K562 (cell line): Measurements from ENCODE around the gene CALCOCO2. TPM values are rescaled to one million over a fixed set of nuclear protein-coding genes. Genes with fewer than 3 reads are reported as not detected.

Experiments
- CHD4 ChIP-seq: fragments of 200-600 bp; sonication (generic); IDR thresholded peaks from 3 replicates; pipeline ENCODE4 v1.6.1; 2012; ENCODE audit warnings: low read depth, mild to moderate bottlenecking, mixed read lengths, low read length, inconsistent platforms; ENCODE audit not compliant: insufficient read depth, insufficient replicate concordance, poor library complexity, severe bottlenecking
- CREB1 ChIP-seq, 2 experiments: sonication (generic) in 1 of 2; formaldehyde crosslinking in 1 of 2; IDR thresholded peaks; 2 replicates each; pipeline versions ENCODE4 v1.6.1 to v1.8.0; 2012 to 2022; ENCODE audit warnings: inconsistent platforms in 1 of 2, mild to moderate bottlenecking in 1 of 2, missing genetic modification reagents in 1 of 2, moderate library complexity in 1 of 2
- DNMT1 ChIP-seq: fragments of 450-650 bp; IDR thresholded peaks from 2 replicates; pipeline ENCODE4 v1.6.1; 2016; ENCODE audit warnings: antibody characterized with exemption, mild to moderate bottlenecking
- ELK3 ChIP-seq: fragments of 450-650 bp; formaldehyde crosslinking; IDR thresholded peaks from 2 replicates; pipeline ENCODE4 v1.4.0; 2020; ENCODE audit warnings: mild to moderate bottlenecking
- KLF13 ChIP-seq: fragments of 450-650 bp; IDR thresholded peaks from 2 replicates; pipeline ENCODE4 v1.6.1; 2016; ENCODE audit warnings: missing genetic modification characterization, low read depth, mild to moderate bottlenecking, missing compliant biosample characterization, moderate library complexity, borderline replicate concordance
- MTA1 ChIP-seq: fragments of 450-650 bp; IDR thresholded peaks from 2 replicates; pipeline ENCODE4 v1.6.1; 2017; ENCODE audit warnings: borderline replicate concordance
- NR4A1 ChIP-seq, 2 experiments: fragments of 250-450 bp in 1 of 2; fragments of 450-650 bp in 1 of 2; sonication (Bioruptor Pico) in 1 of 2; IDR thresholded peaks; 2 replicates each; pipeline versions ENCODE4 v1.4.0 to v1.6.1; 2016 to 2020; ENCODE audit warnings: mild to moderate bottlenecking in 2 of 2, missing compliant biosample characterization in 1 of 2, missing genetic modification characterization in 1 of 2, moderate library complexity in 1 of 2
- NRF1 ChIP-seq, 2 experiments: fragments of 450-650 bp; IDR thresholded peaks in 1 of 2; conservative IDR thresholded peaks in 1 of 2; 2 replicates each; pipeline ENCODE4 v1.6.1; 2014; ENCODE audit warnings: mild to moderate bottlenecking in 2 of 2
- PML ChIP-seq: IDR thresholded peaks from 2 replicates; pipeline ENCODE4 v1.6.1; 2012; ENCODE audit warnings: low read length, inconsistent platforms
- POLR2H ChIP-seq: IDR thresholded peaks from 2 replicates; pipeline ENCODE4 v1.6.1; 2016; ENCODE audit warnings: missing genetic modification characterization, low read depth, mild to moderate bottlenecking, control low read depth, missing compliant biosample characterization, moderate library complexity
- POU5F1 ChIP-seq: fragments of 150-350 bp; IDR thresholded peaks from 2 replicates; pipeline ENCODE4 v1.6.1; 2014; ENCODE audit warnings: borderline replicate concordance, low read length, low read depth, mild to moderate bottlenecking; ENCODE audit not compliant: partially characterized antibody
- PRDM10 ChIP-seq: fragments of 450-650 bp; IDR thresholded peaks from 2 replicates; pipeline ENCODE4 v1.6.1; 2018; ENCODE audit not compliant: partially characterized antibody
- PREB ChIP-seq: sonication (generic); formaldehyde crosslinking; IDR thresholded peaks from 2 replicates; pipeline ENCODE4 v1.8.1; 2023; ENCODE audit warnings: mild to moderate bottlenecking, missing genetic modification reagents
- YY1 ChIP-seq, 3 experiments: IDR thresholded peaks; 2 replicates each; pipeline ENCODE4 v1.6.1; 2011; ENCODE audit warnings: low read length in 2 of 3, mild to moderate bottlenecking in 2 of 3, moderate library complexity in 2 of 3, borderline replicate concordance in 1 of 3, control low read depth in 1 of 3, low read depth in 1 of 3; ENCODE audit not compliant: insufficient read depth in 3 of 3, insufficient replicate concordance in 2 of 3, control insufficient read depth in 1 of 3, insufficient read length in 1 of 3; ENCODE audit errors: extremely low read depth in 1 of 3
- ZBTB17 ChIP-seq: fragments of 450-650 bp; formaldehyde crosslinking; IDR thresholded peaks from 2 replicates; pipeline ENCODE4 v1.4.0; 2020; ENCODE audit warnings: mild to moderate bottlenecking
- ZFP30 ChIP-seq: fragments of 250-450 bp; sonication (Bioruptor Pico); IDR thresholded peaks from 2 replicates; pipeline ENCODE4 v1.8.0; 2022; ENCODE audit warnings: moderate library complexity, mild to moderate bottlenecking, inconsistent platforms, borderline replicate concordance
- ZNF124 ChIP-seq: sonication (generic); formaldehyde crosslinking; IDR thresholded peaks from 2 replicates; pipeline ENCODE4 v1.8.1; 2022; ENCODE audit warnings: missing genetic modification reagents
- ZNF23 ChIP-seq: fragments of 250-450 bp; sonication (Bioruptor Pico); IDR thresholded peaks from 2 replicates; pipeline ENCODE4 v1.4.0; 2020; ENCODE audit warnings: mild to moderate bottlenecking
- polyA plus RNA-seq, 8 experiments: library from polyadenylated mRNA; depleted of rRNA in 4 of 8; stranded (reverse) in 5 of 8; unstranded in 3 of 8; fragments of >200 nt; fragmentation: Nextera tagmentation in 2 of 8; fragmentation: Illumina TruSeq in 1 of 8; extraction: Ambion mirVana in 2 of 8; extraction: Trizol in 1 of 8; gene quantifications; 2 replicates each; pipeline versions ENCODE4 v1.2.1 to v1.2.3, GENCODE V29; 2011 to 2014; ENCODE audit warnings: inconsistent platforms in 1 of 8, missing spikeins in 1 of 8
- total RNA-seq, 7 experiments: library from RNA; depleted of rRNA in 6 of 7; stranded (reverse); fragments of >200 nt in 6 of 7; fragmentation: Illumina TruSeq in 2 of 7; extraction: Trizol in 2 of 7; gene quantifications; 2 replicates each; pipeline versions ENCODE4 v1.2.1 to v1.2.3, GENCODE V29; 2011 to 2021; ENCODE audit warnings: low replicate concordance in 1 of 7

CALCOCO2 gene
- total and polyA plus RNA-seq, 9 of the 15 experiments (the other 6 are each of a cell fraction or from before 2014, with no cell fraction given) = 24.1 to 87.3 (median 67.5) TPM

GRCh38 chr17:48830840-48831548 is at the start of gene CALCOCO2 (continued):
- peak; percentile 10 for TF ChIP-seq PRDM10
- TF ChIP-seq ZNF23 (CRISPR knock-in tag) = no peak
- no peak for TF ChIP-seq ELK3 (CRISPR knock-in tag)
- TF ChIP-seq CHD4 = no peak
- no peak for TF ChIP-seq ZFP30 (CRISPR knock-in tag)
- TF ChIP-seq ZBTB17 (CRISPR knock-in tag) = 0 out of 2 replicates have a peak, but pooled peaks have one; percentile 75
- TF ChIP-seq POU5F1 = peak; percentile 10
- peak; percentile 86 for TF ChIP-seq CREB1 (IDR thresholded peaks at IDR 0.05)
- TF ChIP-seq CREB1 (CRISPR knock-in tag; IDR thresholded peaks at IDR 0.05) = peak; percentile 85
- TF ChIP-seq NRF1 (conservative IDR thresholded peaks at IDR 0.05 in 1 of 2, IDR thresholded peaks at IDR 0.05 in 1 of 2) = peak; percentile 58 to 67
- TF ChIP-seq PREB (CRISPR knock-in tag) = no peak
- TF ChIP-seq NR4A1 (CRISPR knock-in tag; IDR thresholded peaks at IDR 0.05) = no peak
- 0 out of 2 replicates have a peak, but pooled peaks have one; percentile 49 for TF ChIP-seq NR4A1 (tag; IDR thresholded peaks at IDR 0.05)
- TF ChIP-seq MTA1 = no peak; the same call in 1 of the 2 replicates
- peak in 1 of 3 experiments; percentile 15 for TF ChIP-seq YY1 (IDR thresholded peaks at IDR 0.05; ENCODE audit: borderline replicate concordance in 1 of 3, control insufficient read depth in 1 of 3, extremely low read depth in 1 of 3, insufficient read depth in 3 of 3, insufficient read length in 1 of 3, insufficient replicate concordance in 2 of 3, low read depth in 1 of 3, low read length in 2 of 3)
- no peak; the same call in 1 of the 2 replicates for TF ChIP-seq PML
- no peak for TF ChIP-seq ZNF124 (CRISPR knock-in tag)
- peak; percentile 55; the same call in 1 of the 2 replicates for TF ChIP-seq KLF13 (tag)
- no peak for TF ChIP-seq POLR2H (tag)
- TF ChIP-seq DNMT1 = 0 out of 2 replicates have a peak, but pooled peaks have one; percentile 47
